KBM-7 (cell line): Measurements from ENCODE around the gene FOXP1.
"Not testable (repeated sequence)": the region's sequence is repeated elsewhere in the genome, so short reads cannot be mapped to it uniquely, and the experiment has no call there.

Experiments used
- DNase-seq: peaks from one replicate; pipeline ENCODE4 v3.0.0-alpha.2; 2015
- in situ Hi-C: fragments of 300-500 bp; cut with MboI; formaldehyde crosslinking; loops from 2 replicates; pipeline ENCODE4 v1.14.3; 2020; ENCODE audit warnings: low sequenced_read_pairs, low pct_unique_long_range_greater_than_20kb, mixed read lengths

The FOXP1 gene

DNA sequence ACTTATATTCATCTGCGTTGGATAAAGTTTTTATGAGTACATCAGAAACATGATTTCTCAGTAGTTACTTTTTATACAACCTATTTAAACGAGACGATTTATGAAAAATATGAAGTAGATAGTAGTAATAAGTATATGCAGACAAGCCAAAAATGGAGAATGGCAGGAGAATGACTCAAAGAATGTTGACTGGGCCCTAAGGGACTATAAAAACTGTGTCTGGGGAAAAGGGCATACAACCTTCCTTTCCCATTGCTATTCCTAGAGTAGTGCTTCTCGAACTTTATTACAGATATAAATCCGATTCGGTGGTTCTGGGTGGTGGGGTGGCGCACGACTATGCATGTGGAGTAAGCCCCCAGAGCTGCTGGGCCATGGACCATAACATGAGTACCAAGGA lies 558.5 kb downstream of the FOXP1 start:
- DNase-seq = no peak
- in situ Hi-C loops = no loop called here

DNA sequence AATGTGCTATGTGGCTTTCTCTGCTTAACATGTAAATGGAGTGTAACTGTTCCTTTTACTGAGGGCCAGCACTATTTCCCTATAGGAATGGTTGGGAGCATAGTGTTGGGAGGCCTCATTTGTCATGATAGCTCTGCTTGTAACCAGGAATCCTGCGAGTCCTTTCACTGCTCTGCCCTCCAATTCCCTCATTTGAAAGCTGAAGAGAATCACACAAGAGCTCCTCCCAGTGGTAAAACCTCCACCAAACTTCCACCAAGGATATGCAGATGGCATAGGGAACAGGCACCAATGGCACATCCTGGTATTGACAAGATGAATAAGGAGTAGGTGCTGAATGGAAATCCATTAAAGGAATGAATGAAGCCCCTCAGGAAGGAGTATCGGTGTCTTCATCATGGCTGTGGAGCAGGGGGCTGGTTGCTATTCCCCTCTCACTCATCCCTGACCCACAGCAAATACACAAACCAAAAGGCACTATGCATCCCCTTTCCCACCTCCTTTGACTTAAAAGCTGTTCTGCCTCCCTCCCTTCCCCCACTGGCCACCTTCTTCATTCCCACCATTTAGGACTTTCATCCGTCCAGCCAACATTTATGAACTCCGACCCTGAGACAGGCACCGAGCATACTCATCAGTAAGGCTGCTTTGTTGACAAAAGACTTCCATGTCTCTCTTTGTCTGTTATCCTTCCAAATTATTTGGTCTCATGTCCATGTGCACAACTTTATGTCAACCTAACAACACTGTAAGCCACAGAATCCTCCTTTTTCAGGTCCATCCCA lies 560.8 kb downstream of the FOXP1 start:
- DNase-seq = no peak
- in situ Hi-C loops = no loop called here

DNA sequence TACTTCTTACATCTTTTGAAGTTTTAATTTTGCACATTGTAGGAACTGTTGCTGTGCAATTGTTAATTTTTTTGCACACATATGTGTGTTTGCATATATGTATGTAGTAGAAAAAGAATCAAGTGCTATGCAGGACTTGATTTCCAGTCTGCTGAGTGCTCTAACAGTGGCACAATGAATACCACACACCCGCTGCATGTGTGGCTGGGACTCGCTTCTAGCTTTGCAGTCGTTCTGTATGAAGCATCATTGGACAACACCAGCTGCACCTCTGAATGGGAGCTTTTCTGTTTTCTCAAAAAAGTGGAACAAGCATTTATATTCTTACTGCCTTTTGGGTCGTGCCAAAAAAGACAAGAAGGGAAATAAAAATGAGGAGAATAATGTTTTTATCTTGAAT lies 564.7 kb downstream of the FOXP1 start:
- no peak for DNase-seq
- in situ Hi-C loops = no loop called here

DNA sequence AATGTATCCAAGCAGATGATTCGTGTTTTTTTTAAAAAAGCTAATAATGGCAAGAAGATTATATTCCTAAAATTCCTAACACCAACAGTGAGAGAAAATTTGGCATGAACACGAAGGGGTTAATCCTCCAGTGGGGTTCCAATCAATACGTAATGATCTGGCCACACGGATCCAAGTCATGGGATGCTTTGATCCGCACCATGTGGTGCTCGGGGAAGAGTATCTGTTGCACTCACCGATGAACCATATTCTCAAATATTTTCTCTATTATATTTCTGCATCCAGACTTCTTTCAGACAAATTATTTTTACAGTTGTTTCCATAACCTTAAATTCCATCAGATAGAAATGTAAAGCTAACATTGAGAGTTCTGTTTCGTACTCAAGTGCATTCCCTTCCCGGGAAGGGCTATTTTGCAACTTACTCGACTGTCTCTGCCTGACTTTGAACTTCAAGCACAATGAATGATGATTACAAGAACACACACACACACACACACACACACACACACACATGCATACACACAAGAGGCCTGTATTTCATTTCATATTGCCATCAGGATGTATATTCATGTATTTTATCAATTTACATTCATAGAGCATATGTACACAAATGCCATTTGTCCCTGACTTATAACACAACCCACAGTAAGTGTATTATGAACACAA lies 567.2 kb downstream of the FOXP1 start:
- in situ Hi-C loops = no loop called here
- DNase-seq = no peak

DNA sequence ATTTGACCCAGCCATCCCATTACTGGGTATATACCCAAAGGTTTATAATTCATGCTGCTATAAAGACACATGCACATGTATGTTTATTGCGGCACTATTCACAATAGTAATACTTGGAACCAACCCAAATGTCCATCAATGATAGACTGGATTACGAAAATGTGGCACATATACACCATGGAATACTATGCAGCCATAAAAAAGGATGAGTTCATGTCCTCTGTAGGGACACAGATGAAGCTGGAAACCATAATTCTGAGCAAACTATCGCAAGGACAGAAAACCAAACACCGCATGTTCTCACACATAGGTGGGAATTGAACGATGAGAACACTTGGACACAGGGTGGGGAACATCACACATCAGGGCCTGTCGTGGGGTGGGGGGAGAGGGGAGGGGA lies 568.9 kb downstream of the FOXP1 start:
- DNase-seq, in situ Hi-C loops: not testable (repeated sequence)

DNA sequence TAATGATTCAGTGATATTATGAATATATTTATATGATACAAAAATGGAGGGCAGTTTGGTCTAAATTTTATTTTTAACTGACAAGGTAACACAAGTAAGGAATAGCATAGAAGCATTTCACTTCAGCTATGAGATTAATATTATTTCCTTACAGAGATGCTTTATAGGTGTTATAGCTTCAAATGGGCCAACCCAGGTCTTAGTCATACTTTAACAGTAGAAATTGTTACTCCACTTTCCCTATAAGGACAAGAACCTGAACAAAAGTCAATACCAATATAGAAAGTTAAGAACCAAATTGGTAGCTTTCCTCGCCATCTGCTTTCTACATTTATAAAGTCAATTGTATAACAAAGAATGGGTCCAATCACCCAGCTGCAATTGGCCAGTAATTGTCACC lies 570.6 kb downstream of the FOXP1 start:
- DNase-seq = no peak
- in situ Hi-C loops = no loop called here

DNA sequence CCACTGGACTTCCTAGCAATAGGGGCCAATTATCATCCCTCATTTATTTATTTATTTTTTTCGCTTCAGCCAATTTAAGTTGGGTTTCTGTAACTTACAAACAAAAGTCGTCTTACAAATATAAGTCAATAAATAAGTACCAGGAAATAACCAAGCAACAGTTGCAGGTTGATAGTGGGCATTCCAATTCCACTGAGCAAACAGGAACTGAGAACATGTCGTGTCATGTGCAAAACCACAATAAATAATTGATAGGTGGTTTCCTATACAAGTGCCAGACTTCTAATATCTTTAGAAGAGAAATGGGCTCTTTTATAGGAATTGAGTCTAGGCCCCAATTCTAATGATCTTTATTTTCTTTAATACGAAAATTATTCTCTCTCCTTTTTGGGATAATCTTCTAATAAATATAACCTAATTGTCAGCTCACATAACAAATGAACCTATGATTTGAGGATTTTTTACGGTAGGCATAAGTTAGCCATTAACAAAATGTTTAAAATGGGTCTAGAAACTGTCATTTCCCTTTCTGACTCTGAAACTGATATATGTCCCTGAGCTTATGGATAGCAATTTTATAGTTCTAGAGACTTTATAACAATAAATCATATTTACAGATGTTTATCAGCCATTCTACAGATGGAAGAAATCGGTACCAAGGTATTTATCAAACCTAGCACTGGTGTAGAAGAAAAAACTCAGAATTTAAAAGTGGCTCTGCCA lies 571.8 kb downstream of the FOXP1 start:
- DNase-seq = peak; percentile 33
- in situ Hi-C loops = no loop called here

DNA sequence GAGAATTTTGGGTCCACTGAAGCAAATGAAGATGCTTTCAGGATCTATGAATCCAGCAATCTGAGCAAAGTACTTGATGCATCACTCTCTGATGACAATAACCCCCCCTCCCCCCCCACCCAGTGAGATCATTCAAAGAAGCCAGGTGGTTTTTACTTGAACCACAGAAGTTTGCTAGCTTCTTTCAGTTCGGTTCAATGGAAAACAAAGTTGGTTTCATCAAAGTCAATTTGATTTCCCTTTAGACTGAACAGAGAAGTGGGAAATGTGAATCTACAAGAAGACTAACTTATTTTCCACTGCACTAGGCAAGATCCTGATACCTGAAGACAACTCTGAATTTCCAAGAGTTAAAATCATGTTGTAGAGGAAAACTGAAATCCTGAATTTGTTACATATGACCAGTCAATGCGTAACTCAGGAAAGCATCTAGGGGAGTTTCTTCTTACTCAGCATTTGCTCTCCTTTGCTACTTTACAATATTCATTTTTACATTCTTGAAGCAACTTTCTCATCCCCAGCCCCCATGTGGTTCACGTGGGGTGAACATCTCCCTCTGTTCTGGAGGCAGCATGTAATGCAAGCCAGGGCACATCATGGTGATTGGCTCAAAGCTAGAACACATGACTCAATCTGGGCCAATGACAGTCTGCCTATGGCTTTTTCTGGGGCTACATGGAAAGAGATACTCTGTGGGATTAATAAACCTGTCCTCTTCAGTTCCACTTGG lies 572.6 kb downstream of the FOXP1 start:
- in situ Hi-C loops = no loop called here
- peak; percentile 15 for DNase-seq

DNA sequence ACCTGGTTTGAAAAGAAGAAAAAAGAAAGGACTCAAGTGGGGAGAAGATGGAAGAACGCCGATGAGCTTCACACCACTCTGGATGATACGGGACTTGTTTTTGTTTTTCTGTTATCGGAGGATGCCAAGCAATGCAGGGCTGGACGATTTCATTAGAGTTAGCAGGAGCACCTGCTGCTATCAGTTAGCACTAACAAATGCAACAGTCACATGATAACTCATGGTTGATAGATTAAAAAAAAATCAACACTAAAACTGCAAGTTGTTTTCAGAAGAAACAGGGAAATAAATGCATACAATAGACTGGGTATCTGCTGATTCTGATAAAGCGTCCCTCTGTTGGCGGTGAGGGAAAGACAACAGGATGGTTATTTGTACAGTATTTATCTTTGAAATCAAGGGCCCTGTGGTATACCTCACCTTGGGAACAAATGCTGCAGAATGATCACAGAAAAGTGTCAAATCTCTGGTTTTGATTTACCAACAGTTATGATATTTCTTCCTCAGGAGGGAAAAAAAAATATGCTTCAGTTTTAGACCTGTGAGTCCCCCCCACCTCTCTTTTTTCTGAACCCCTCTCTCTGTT lies 575.1 kb downstream of the FOXP1 start:
- in situ Hi-C loops = no loop called here
- no peak for DNase-seq

DNA sequence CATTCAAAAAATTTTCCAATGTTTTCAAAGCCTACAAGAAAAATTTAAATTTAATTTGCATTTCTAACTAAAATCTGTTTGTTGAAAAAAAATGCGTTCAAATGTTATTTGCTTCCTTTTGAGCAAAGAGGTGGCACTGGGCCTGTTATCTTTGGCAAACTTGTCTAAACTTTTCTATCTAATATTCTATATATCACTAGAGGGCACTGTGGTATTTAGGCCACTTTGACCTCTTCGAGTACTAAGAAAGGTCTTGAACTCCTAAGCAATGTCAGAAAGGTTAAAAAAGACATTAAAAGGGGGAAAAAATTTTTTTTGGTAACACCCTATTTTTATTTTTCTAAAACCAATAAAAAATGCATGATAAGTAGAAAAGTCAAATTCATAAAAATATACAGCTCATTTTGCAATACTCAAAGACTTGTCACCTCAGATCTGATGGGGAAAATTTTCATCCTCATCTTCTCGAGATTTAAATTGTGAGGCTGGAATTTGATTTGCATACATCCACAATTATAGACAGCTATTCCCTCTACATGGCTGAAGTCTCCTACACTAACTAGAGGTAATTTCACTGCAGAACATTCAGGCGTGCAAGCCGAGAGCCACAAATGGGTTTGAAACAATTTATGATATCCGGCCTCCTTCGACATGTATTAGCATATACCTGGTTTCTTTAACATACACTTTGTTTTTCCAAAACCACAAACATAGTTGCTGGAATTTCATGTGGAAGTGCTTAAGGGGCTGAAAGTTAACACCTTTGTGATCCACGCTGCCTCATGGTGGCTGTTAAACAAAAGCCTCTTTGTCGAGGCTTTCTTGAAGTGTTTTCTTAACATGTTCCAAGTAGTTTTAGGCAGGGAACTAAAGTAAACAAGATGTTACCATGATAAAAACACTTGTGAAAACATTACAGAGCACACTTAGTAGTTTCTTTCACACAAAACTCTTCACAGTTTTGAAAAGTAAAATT lies 576.4 kb downstream of the FOXP1 start:
- in situ Hi-C loops = no loop called here
- peak; percentile 60 for DNase-seq

DNA sequence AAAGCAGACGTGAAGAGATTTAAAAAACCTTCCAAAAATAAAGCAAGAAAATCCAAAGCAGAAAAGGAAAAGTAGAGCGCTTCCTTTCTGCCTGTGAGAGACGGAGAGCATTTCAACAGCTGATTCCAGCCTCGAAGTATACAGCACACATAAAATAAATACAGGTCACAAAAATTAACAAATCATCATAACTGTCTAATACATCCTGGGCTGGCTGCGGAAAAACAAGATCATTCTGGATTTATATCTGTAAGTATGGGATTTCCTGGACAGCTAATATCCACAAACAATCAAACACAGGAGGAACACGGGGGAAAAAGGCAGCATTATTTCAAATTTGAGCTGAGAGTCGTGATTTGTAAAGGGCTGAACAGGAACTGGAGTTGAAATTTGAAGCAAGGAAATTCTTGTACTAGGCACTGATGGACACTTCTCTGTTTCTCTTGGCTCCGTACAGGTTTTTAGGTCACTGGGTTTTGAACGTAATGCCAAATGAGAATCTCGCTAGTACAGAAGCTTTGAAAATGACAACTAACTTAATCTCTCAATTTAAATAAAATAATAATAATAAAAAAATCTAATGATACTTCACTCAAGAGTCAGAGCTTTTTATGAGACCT lies 577.7 kb downstream of the FOXP1 start:
- no peak for DNase-seq
- in situ Hi-C loops = no loop called here

DNA sequence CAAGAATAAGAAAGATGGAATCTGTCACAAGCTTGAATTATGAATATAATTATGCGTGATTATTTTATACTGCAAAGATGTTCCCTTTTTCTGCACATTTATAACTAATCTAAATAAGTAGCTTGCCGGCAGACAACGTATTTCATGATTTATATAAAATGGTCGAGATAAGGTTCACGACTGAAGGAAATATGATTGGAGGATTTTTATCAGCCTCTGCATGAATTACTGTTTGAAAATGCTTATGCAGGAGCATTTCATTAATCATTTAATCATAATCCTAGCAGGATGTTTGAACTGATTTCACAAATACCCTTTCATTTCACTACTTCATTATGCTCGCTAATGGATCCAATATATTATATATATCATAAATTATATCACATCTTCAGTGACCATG lies 580.0 kb downstream of the FOXP1 start:
- in situ Hi-C loops = no loop called here
- DNase-seq = no peak

DNA sequence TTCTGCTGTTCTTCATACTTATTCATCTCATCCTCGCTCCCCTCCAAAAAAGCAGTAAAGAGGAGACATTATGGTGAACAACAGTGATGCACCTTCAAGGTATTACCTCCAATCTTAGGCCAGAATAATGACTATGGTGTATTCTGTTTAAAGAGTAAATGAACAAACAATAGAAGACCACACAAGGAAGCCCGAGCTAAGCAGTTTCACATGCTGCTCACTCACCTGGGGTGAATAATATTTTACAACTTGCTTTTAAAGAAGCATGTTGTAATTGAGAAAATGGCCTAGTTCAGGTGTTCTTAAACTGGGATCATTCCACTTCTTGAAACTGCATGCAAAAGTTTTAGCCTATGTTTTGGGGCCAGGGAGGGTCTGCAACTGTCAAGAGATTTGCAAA lies 581.2 kb downstream of the FOXP1 start:
- no peak for DNase-seq
- in situ Hi-C loops = no loop called here

DNA sequence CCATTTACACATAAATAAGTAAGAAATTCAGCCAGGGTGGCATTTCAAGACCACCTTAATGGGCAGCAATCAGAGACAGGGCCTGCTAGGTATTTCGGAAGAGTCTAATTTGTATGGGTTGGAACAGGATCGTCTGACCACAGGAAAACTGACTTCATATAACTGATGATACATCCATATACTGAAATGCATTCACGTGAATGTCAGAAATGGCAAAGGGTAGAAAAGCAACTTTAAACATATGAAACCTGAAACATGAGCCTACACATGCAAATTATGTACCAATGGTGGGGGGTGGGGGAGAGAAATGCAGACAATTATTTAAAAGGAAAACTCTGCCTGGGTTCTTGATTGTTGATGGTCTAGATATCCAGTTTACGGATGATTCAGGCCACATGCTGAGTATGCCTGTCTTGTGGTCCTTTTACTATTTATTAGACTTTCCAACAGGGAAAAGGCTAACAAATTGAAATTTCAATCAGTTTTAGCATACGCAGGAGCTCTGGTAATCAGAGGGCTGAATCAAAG lies 582.2 kb downstream of the FOXP1 start:
- no peak for DNase-seq
- in situ Hi-C loops = no loop called here

DNA sequence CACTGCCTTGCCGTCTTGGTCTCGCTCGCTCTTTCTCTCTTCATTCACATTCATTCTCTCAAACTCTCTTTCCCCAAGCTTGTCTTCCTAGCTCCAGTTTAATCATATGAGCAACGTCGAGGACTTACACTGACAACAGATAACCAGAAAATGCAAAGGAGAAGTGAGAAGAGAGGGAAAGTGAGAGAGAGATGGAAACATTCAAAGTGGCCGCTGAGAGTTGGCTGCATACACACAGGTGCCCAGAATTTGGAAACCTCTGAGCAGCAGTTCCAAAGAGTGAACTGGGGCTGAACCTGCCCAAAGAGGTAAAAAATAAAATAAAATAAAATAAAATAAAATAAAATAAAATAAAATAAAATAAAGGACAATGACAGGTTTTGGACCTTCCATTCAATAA lies 583.0 kb downstream of the FOXP1 start:
- DNase-seq = no peak
- in situ Hi-C loops = no loop called here

DNA sequence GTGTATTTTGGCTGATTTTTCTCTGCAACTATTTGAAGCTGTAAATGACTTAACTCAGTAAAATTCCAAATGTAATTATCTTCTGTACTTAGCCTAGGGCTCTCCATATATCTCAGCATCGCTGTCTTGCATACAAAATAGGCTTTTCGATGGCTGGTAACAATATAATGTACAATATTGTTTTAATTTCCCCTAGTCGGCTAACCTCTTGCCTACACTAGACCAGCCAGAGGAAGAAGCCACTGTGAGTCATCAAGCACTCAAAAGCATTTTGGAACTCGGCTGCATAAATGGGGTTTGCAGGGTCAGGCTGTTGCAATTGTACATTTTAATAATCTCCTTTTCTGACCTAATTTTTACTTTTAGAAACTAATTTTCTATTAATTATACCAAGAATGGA lies 583.8 kb downstream of the FOXP1 start:
- DNase-seq = no peak
- in situ Hi-C loops = no loop called here

DNA sequence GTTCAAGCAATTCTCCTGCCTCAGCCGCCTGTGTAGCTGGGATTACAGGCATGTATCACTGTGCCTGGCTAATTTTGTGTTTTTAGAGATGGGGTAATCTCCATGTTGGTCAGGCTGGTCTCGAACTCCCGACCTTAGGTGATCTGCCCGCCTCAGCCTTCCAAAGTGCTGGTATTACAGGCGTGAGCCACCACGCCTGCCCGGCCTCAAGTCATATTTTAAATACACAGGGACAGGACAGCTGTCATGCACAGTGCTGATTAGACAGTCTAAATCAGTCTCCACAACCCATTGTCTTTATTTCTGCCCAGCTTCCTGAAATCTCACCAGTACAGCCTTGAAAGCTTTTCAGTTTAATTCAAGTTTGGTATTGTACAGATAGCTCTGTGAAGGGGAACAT lies 587.4 kb downstream of the FOXP1 start:
- DNase-seq = no peak
- in situ Hi-C loops = no loop called here

DNA sequence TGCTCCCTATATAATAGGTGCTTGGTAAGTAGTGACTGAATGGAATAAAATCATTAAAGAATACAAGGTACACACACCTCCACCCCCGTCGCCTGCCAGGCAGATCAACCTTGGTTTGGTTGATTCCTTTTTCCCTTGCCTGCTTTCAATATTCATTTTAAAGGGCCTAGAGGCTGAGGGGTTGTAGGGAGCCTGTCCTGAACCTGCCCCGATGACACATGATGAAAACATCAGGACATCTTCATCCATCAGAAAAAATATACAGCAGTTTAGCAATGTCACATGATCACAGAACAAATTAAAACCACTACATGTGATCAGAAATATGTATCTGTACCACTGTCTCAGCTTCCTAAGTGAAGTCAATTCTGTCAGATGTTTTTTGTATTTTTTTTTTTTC lies 588.9 kb downstream of the FOXP1 start:
- in situ Hi-C loops = no loop called here
- DNase-seq = no peak
